ENCODE data around the gene EDN1.

DNA sequence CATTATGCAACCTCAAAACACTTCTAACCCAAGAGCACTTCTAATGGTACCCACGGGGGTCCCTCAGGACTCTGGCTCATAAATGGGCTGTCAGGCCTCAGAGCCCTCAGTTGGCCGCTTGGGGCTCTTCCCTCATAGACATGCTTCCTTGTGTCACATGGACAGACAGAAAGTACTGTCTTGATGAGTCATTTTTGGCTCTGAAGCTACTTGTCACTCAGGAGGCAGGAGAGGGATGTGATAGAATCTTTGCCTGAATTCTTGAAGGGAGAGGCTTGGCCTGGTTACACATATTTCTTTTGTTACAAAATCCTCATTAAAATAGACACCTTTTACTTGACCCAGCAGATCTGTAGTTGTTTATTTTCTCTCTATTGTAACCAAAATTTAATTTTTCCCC, 15.1 kb upstream of the EDN1 start:
- TF ChIP-seq, protein P1, sequence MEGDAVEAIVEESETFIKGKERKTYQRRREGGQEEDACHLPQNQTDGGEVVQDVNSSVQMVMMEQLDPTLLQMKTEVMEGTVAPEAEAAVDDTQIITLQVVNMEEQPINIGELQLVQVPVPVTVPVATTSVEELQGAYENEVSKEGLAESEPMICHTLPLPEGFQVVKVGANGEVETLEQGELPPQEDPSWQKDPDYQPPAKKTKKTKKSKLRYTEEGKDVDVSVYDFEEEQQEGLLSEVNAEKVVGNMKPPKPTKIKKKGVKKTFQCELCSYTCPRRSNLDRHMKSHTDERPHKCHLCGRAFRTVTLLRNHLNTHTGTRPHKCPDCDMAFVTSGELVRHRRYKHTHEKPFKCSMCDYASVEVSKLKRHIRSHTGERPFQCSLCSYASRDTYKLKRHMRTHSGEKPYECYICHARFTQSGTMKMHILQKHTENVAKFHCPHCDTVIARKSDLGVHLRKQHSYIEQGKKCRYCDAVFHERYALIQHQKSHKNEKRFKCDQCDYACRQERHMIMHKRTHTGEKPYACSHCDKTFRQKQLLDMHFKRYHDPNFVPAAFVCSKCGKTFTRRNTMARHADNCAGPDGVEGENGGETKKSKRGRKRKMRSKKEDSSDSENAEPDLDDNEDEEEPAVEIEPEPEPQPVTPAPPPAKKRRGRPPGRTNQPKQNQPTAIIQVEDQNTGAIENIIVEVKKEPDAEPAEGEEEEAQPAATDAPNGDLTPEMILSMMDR (IDR thresholded peaks at IDR 0.05) = no peak
- TF ChIP-seq ZFX (IDR thresholded peaks at IDR 0.05; ENCODE audit: borderline replicate concordance) = no peak
